Neural progenitor cell (in vitro differentiated cells): Measurements from ENCODE around the gene TCERG1L.

Source experiments
- EZH2phosphoT487 ChIP-seq: fragments of 200-600 bp; sonication (generic); IDR thresholded peaks from 2 replicates; pipeline ENCODE4 v1.6.1; 2017; ENCODE audit warnings: antibody characterized with exemption
- TF ChIP-seq, protein P1 (sequence below): fragments of 200-600 bp; sonication (generic); IDR thresholded peaks from 2 replicates; pipeline ENCODE4 v1.5.1; 2017; ENCODE audit warnings: antibody characterized with exemption, mild to moderate bottlenecking

DNA sequence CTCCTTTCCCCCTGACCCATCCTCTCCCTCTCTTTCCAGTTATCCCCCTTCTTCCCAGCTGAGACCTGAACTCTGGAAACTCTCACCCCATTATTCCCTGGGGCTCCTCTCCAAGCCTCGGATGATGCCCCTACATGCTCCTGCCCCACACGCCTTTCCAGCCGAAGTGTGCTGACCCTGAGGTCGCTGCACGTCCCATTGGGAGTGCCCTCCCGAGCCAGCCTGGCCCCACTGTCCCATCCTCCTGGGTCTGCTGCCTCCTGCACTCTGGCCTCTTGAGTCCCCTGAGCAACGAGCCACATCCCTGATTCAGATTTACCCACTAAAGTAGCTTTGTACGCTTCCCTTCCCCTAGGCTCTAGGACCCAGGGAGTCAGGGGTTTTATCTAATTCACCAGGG is 87.4 kb downstream of the TCERG1L start:
- TF ChIP-seq, protein P1, sequence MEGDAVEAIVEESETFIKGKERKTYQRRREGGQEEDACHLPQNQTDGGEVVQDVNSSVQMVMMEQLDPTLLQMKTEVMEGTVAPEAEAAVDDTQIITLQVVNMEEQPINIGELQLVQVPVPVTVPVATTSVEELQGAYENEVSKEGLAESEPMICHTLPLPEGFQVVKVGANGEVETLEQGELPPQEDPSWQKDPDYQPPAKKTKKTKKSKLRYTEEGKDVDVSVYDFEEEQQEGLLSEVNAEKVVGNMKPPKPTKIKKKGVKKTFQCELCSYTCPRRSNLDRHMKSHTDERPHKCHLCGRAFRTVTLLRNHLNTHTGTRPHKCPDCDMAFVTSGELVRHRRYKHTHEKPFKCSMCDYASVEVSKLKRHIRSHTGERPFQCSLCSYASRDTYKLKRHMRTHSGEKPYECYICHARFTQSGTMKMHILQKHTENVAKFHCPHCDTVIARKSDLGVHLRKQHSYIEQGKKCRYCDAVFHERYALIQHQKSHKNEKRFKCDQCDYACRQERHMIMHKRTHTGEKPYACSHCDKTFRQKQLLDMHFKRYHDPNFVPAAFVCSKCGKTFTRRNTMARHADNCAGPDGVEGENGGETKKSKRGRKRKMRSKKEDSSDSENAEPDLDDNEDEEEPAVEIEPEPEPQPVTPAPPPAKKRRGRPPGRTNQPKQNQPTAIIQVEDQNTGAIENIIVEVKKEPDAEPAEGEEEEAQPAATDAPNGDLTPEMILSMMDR, result no peak
- no peak for TF ChIP-seq EZH2phosphoT487
